Lower leg skin (tissue), 3 donors: ENCODE results near the gene CLOCK.

ENCODE experiments used
- POLR2A ChIP-seq, 2 donors: fragments of 450-650 bp; IDR thresholded peaks; one replicate each; pipeline ENCODE4 v1.6.1; 2016 to 2017; ENCODE audit warnings: antibody characterized with exemption in 2 of 2, mild to moderate bottlenecking in 1 of 2, moderate library complexity in 1 of 2
- TF ChIP-seq, protein P1 (sequence below), 3 donors: fragments of 450-650 bp; IDR thresholded peaks; one replicate each; pipeline ENCODE4 v1.5.1; 2016; ENCODE audit warnings: antibody characterized with exemption in 3 of 3, mild to moderate bottlenecking in 3 of 3, moderate library complexity in 2 of 3

DNA sequence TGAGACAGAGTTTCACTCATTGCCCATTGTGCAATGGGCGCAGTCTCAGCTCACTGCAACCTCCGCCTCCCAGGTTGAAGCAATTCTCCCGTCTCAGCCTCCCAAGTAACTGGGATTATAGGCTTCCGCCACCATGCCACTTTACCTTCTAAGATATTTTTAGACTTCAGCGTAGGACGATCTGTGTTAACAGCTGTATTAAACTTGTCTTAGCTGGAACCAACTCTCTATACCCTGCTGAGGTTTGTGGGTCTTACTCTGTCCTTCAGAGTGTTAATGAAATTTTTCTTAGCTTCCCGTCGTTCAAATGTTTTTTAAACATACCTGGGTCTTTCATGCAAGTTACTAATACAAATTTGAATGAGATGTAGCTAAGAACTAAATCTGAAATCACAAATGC is 136.3 kb downstream of the CLOCK start:
- TF ChIP-seq POLR2A (IDR thresholded peaks at IDR 0.05): no peak
- TF ChIP-seq, protein P1, sequence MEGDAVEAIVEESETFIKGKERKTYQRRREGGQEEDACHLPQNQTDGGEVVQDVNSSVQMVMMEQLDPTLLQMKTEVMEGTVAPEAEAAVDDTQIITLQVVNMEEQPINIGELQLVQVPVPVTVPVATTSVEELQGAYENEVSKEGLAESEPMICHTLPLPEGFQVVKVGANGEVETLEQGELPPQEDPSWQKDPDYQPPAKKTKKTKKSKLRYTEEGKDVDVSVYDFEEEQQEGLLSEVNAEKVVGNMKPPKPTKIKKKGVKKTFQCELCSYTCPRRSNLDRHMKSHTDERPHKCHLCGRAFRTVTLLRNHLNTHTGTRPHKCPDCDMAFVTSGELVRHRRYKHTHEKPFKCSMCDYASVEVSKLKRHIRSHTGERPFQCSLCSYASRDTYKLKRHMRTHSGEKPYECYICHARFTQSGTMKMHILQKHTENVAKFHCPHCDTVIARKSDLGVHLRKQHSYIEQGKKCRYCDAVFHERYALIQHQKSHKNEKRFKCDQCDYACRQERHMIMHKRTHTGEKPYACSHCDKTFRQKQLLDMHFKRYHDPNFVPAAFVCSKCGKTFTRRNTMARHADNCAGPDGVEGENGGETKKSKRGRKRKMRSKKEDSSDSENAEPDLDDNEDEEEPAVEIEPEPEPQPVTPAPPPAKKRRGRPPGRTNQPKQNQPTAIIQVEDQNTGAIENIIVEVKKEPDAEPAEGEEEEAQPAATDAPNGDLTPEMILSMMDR (IDR thresholded peaks at IDR 0.05): no peak
